KMS-11 (cell line): ENCODE results near the gene SEPTIN12.
A peak's percentile ranks its signal among the peaks of the same experiment; 100 is the strongest.

Source experiments
- H2AFZ ChIP-seq: fragments of 200-600 bp; sonication (generic); 2 replicates; pipeline ENCODE4 v1.6.1; 2016; ENCODE audit warnings: antibody characterized with exemption, mixed run types, low read depth
- H3K27ac ChIP-seq: fragments of 200-600 bp; sonication (generic); 2 replicates; pipeline ENCODE4 v1.6.1; 2016; ENCODE audit warnings: mild to moderate bottlenecking, mixed run types
- H3K27me3 ChIP-seq: fragments of 200-600 bp; sonication (generic); 2 replicates; pipeline ENCODE4 v1.6.1; 2017; ENCODE audit warnings: mild to moderate bottlenecking, low read depth, mixed run types, moderate library complexity; ENCODE audit not compliant: insufficient read depth
- H3K36me3 ChIP-seq: fragments of 200-600 bp; sonication (generic); 2 replicates; pipeline ENCODE4 v1.6.1; 2017; ENCODE audit warnings: mild to moderate bottlenecking, mixed run types; ENCODE audit not compliant: insufficient read depth
- H3K4me1 ChIP-seq: fragments of 200-600 bp; sonication (generic); 2 replicates; pipeline ENCODE4 v1.6.1; 2016; ENCODE audit warnings: mild to moderate bottlenecking, low read depth, mixed run types; ENCODE audit not compliant: poor library complexity, severe bottlenecking
- H3K4me2 ChIP-seq: fragments of 200-600 bp; sonication (generic); 2 replicates; pipeline ENCODE4 v1.7.0; 2016; ENCODE audit warnings: mild to moderate bottlenecking, mixed run types
- H3K4me3 ChIP-seq: fragments of 200-600 bp; sonication (generic); IDR thresholded peaks from 2 replicates; pipeline ENCODE4 v1.6.1; 2017; ENCODE audit warnings: low read depth, low read length, mixed read lengths; ENCODE audit not compliant: insufficient read depth
- H3K79me2 ChIP-seq: fragments of 200-600 bp; sonication (generic); 2 replicates; pipeline ENCODE4 v1.6.1; 2016; ENCODE audit warnings: low read depth, mixed run types; ENCODE audit not compliant: insufficient read depth
- H3K9ac ChIP-seq: fragments of 200-600 bp; sonication (generic); 2 replicates; pipeline ENCODE4 v1.6.1; 2016; ENCODE audit warnings: mild to moderate bottlenecking, mixed run types
- H4K20me1 ChIP-seq: fragments of 200-600 bp; sonication (generic); 2 replicates; pipeline ENCODE4 v1.6.1; 2016; ENCODE audit warnings: mild to moderate bottlenecking, mixed run types; ENCODE audit not compliant: insufficient read depth
- TF ChIP-seq, protein P1 (sequence below): fragments of 200-600 bp; sonication (generic); conservative IDR thresholded peaks from 2 replicates; pipeline ENCODE4 v1.6.1; 2017; ENCODE audit warnings: low read depth, mild to moderate bottlenecking, antibody characterized with exemption, low read length, moderate library complexity, mixed read lengths

Gene SEPTIN12

DNA sequence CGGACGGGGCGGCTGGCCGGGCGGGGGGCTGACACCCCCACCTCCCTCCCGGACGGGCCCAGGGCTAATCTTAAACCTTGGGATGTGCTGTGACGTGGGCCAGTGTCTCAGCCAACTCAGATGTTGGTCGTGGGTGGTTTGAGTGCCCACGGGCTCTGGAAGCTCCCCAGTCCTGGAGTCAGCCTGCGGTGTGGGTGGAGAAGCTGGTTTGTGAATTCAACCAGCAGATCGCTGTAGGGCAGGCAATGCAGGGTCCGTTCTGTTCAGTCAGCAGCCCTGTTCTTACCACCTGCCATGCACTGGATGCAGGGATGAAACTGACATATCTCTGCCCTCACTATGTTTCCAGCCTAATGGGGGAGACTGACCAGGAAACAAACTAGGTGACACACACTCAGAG, 13.1 kb downstream of the SEPTIN12 start:
- H4K20me1 ChIP-seq: no peaks in the 10 kb centered on the region
- H3K27ac ChIP-seq: no peak overlapping the region
- no peaks in the 10 kb centered on the region for H3K79me2 ChIP-seq
- TF ChIP-seq, protein P1, sequence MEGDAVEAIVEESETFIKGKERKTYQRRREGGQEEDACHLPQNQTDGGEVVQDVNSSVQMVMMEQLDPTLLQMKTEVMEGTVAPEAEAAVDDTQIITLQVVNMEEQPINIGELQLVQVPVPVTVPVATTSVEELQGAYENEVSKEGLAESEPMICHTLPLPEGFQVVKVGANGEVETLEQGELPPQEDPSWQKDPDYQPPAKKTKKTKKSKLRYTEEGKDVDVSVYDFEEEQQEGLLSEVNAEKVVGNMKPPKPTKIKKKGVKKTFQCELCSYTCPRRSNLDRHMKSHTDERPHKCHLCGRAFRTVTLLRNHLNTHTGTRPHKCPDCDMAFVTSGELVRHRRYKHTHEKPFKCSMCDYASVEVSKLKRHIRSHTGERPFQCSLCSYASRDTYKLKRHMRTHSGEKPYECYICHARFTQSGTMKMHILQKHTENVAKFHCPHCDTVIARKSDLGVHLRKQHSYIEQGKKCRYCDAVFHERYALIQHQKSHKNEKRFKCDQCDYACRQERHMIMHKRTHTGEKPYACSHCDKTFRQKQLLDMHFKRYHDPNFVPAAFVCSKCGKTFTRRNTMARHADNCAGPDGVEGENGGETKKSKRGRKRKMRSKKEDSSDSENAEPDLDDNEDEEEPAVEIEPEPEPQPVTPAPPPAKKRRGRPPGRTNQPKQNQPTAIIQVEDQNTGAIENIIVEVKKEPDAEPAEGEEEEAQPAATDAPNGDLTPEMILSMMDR: no peak
- no peaks in the 10 kb centered on the region for H3K36me3 ChIP-seq
- H3K4me3 ChIP-seq: no peak overlapping the region
- H3K27me3 ChIP-seq: no peaks in the 10 kb centered on the region
- H3K9ac ChIP-seq: no peak overlapping the region
- no peak overlapping the region for H3K4me2 ChIP-seq
- H2AFZ ChIP-seq: no peak overlapping the region
- H3K4me1 ChIP-seq: no peaks in the 10 kb centered on the region

DNA sequence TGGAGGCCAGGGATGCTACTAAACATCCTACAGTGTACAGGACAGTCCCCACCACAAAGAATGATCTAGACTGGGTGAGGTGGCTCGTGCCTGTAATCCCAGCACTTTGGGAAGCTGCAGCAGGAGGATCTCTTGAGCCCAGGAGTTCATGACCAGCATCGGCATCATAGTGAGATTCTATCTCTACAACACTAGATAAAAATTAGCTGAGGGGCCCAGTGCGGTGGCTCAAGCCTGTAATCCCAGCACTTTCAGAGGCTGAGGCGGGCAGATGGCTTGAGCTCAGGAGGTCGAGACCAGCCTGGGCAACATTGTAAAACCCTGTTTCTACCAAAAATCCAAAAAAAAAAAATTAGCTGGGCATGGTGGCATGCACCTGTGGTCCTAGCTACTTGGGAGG, 15.8 kb downstream of the SEPTIN12 start:
- Histone ChIP-seq H3K79me2 (no peaks in the 10 kb centered on the region), H4K20me1 (no peaks in the 10 kb centered on the region), H3K4me1 (peaks cover 11% of the 10 kb centered on the region), H3K9ac (no peak overlapping the region), H3K36me3 (no peaks in the 10 kb centered on the region), H3K27me3 (no peaks in the 10 kb centered on the region), H2AFZ (no peak overlapping the region), H3K4me3 (no peak overlapping the region), H3K4me2 (no peak overlapping the region), H3K27ac (no peak overlapping the region)
- TF ChIP-seq, protein P1: no peak

DNA sequence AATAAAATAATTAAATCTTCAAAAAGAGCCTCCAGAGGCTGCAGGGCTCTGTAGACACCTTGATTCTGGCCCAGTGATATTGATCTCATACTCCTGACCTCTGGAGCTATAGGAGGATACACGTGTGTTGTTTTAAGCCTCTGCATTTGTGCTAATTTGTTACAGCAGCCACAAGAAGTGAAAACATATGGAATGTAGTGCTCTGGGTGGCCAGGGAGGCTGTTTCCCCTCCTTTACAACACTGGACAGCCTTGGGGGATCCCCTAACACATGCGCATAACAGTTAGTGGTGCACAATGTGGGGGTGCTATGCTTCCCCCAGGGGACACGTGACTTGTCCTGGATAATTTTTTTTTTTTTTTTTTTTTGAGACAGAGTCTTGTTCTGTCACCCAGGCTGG, 16.5 kb downstream of the SEPTIN12 start:
- Histone ChIP-seq H3K4me3 (no peak overlapping the region), H3K9ac (no peak overlapping the region), H3K4me2 (no peak overlapping the region), H3K79me2 (0 out of 2 replicates have a peak, but pooled peaks cover 2% of the 10 kb centered on the region), H4K20me1 (no peaks in the 10 kb centered on the region), H3K4me1 (peaks cover 12% of the 10 kb centered on the region), H2AFZ (no peak overlapping the region), H3K27ac (no peak overlapping the region), H3K36me3 (no peaks in the 10 kb centered on the region), H3K27me3 (no peaks in the 10 kb centered on the region)
- TF ChIP-seq, protein P1: no peak

DNA sequence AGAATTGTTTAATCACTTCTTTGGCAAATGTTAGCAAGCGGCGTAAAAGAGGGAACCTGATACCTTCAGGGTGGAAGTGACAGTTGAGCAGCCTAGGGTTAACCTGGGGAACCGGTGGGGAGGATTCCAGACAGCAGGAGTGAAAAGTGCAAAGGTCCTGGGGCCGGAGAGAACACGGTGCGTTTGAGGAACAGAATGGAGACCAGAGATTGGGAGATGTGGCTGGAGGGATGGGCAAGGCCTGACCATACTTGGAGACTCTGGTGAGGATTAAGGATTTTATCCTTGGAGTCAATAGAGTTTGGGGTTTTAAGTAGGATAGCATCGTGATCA, 18.9 kb downstream of the SEPTIN12 start:
- TF ChIP-seq, protein P1: no peak
- no peaks in the 10 kb centered on the region for H4K20me1 ChIP-seq
- H3K4me2 ChIP-seq: no peak overlapping the region
- peak overlapping the region; percentile 97 for H2AFZ ChIP-seq
- 0 out of 2 replicates have a peak, but pooled peaks cover 3% of the 10 kb centered on the region for H3K79me2 ChIP-seq
- H3K36me3 ChIP-seq: no peaks in the 10 kb centered on the region
- H3K9ac ChIP-seq: no peak overlapping the region
- no peak overlapping the region for H3K27ac ChIP-seq
- no peak overlapping the region for H3K4me3 ChIP-seq
- no peaks in the 10 kb centered on the region for H3K27me3 ChIP-seq
- H3K4me1 ChIP-seq: peaks cover 18% of the 10 kb centered on the region
